Activated T-cell treated with anti-CD3 and anti-CD28 coated beads, Interleukin-2, amount 50 U/mL, for 72 hours (primary cell): Measurements from ENCODE around the gene MED28. TPM values are rescaled to one million over a fixed set of nuclear protein-coding genes. Genes with fewer than 3 reads are reported as not detected.
"Not testable (repeated sequence)": the region's sequence is repeated elsewhere in the genome, so short reads cannot be mapped to it uniquely, and the experiment has no call there.

Experiments used
- ATAC-seq, 2 donors: fragments of 150-1000 bp; cut with Tn5 transposase; replicated peaks in 1 of 2; 2 replicates each; pipeline ENCODE4 v1.10.0; 2021; ENCODE audit warnings: moderate library complexity in 2 of 2, mild to moderate bottlenecking in 1 of 2
- DNase-seq, 2 donors: peaks; one replicate each; pipeline ENCODE4 v3.0.0; 2021 to 2022; ENCODE audit warnings: mixed read lengths in 1 of 2
- H3K27ac Mint-ChIP-seq: one replicate; pipeline ENCODE4 v1.8.0; 2022; ENCODE audit warnings: mild to moderate bottlenecking, moderate library complexity, mixed read lengths
- H3K27me3 Mint-ChIP-seq: one replicate; pipeline ENCODE4 v1.8.0; 2022; ENCODE audit warnings: low read depth, mixed read lengths
- H3K36me3 Mint-ChIP-seq, 2 donors: one replicate each; pipeline ENCODE4 v1.8.0; 2022; ENCODE audit warnings: mixed read lengths in 2 of 2, mild to moderate bottlenecking in 1 of 2; ENCODE audit not compliant: insufficient read depth in 2 of 2
- H3K4me1 Mint-ChIP-seq: one replicate; pipeline ENCODE4 v1.8.0; 2022; ENCODE audit warnings: low read depth, mixed read lengths
- H3K4me3 Mint-ChIP-seq, 2 donors: one replicate each; pipeline ENCODE4 v1.8.0; 2022; ENCODE audit warnings: mild to moderate bottlenecking in 2 of 2, mixed read lengths in 2 of 2, moderate library complexity in 2 of 2
- H3K9me3 Mint-ChIP-seq, 2 donors: one replicate each; pipeline ENCODE4 v1.8.0; 2022; ENCODE audit warnings: mixed read lengths in 2 of 2
- total RNA-seq, 2 donors: library from RNA; stranded (reverse); gene quantifications; one replicate each; pipeline ENCODE4 v1.2.3, GENCODE V29; 2022

MED28 gene, protein sequence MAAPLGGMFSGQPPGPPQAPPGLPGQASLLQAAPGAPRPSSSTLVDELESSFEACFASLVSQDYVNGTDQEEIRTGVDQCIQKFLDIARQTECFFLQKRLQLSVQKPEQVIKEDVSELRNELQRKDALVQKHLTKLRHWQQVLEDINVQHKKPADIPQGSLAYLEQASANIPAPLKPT
- 10 to 100 TPM; 38.6 to 44.5 TPM for total RNA-seq

DNA sequence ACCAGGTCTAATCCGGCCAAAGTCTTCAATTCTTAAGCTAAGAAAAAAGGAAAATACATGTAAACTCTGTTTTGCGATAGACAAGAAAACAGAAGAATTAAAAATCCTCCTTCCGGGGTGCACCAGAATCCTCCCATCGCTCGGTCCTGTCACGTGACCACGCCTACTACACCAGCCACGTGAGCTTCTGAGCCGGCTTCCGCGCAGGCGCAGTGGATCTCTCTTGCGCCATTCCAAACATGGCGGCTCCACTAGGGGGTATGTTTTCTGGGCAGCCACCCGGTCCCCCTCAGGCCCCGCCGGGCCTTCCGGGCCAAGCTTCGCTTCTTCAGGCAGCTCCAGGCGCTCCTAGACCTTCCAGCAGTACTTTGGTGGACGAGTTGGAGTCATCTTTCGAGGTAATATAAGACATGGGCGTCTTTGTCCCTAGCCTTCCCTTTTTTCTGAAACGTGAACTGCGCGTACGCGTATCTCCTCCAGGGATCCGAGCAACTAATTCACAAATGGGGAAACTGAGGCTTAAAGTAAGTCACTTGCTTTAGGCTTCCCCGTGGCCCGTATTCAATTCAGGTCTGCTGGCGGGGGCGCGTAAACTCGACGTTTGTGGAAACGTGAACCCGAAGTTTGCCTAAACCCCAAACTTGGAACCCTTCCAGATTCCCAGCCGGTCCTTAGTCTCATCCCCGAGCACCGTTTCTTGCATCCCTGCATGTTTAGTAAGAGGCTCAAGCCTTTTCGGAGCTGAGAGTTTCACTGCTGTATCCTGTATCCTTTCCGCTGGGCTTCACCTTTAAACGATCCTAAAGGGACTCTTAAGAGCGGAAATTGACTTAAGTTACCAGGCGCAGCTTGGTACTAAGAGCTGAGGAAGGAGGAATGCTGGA, at the start of gene MED28:
TSS of gene MED28 (plus strand) at position 226 of the 884 bp plus-strand sequence. CDS start at position 240, 14 bp downstream.
- peak; percentile 89 to 91 for ATAC-seq
- H3K4me1 Mint-ChIP-seq, result peaks cover 54% of the 10 kb centered on the region
- H3K4me3 Mint-ChIP-seq, result peak within 1 kb of the TSS; percentile 97 to 100
- peak; percentile 94 to 96 for DNase-seq
- no peaks in the 10 kb centered on the region for H3K9me3 Mint-ChIP-seq
- peak within 1 kb of the TSS; percentile 100 for H3K27ac Mint-ChIP-seq
- peaks cover 6 to 16% of the 10 kb centered on the region in 2 donors for H3K36me3 Mint-ChIP-seq
- H3K27me3 Mint-ChIP-seq, result no peaks in the 10 kb centered on the region

DNA sequence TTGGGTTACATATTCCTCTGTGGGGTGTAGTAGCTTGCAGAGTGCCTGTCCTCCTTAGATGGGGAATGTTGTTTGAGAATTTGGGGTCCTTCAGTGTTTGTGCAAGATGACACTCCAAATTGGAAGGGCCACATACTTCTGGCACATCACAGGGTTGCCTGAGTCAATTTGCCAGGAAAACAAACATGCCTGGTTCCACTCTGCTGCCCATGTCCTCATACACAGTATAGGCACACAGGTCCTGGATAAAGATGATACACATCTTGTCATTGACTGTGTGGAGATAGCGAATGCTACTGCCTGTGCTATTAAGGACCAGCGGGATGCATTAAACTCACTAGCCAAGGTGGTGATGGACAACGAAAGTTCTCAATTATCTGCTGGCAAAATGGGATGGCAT, 48.6 kb upstream of the MED28 start:
- no peak overlapping the region for H3K4me3 Mint-ChIP-seq
- ATAC-seq (no peak), DNase-seq (no peak)
- no peaks in the 10 kb centered on the region for H3K9me3 Mint-ChIP-seq
- H3K36me3 Mint-ChIP-seq, result no peaks in the 10 kb centered on the region
- no peak overlapping the region for H3K27ac Mint-ChIP-seq
- H3K4me1 Mint-ChIP-seq, result no peaks in the 10 kb centered on the region
- H3K27me3 Mint-ChIP-seq, result no peaks in the 10 kb centered on the region

DNA sequence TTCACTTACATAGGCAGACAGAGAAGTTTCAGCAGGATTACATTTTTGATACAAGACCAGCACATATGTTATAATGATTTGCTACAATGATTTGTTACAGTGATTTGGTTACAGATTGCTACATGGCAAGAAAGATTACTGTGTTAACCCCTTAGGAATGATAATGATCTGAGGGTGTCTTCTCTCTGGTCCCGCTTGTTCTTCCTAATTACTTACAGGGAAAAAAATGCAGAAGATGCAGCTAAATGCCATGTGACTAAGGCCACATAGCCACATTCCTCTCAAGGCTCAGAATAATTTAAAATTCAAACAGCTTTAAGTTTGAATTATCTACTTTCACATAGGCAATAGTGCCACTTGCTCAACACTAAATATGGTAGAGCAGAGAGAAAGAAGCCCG, 47.2 kb upstream of the MED28 start:
- Mint-ChIP-seq H3K9me3 (no peaks in the 10 kb centered on the region), H3K27ac (no peak overlapping the region), H3K4me1 (no peaks in the 10 kb centered on the region), H3K4me3 (no peak overlapping the region), H3K27me3 (no peaks in the 10 kb centered on the region), H3K36me3 (no peaks in the 10 kb centered on the region)
- DNase-seq, result no peak
- no peak for ATAC-seq

DNA sequence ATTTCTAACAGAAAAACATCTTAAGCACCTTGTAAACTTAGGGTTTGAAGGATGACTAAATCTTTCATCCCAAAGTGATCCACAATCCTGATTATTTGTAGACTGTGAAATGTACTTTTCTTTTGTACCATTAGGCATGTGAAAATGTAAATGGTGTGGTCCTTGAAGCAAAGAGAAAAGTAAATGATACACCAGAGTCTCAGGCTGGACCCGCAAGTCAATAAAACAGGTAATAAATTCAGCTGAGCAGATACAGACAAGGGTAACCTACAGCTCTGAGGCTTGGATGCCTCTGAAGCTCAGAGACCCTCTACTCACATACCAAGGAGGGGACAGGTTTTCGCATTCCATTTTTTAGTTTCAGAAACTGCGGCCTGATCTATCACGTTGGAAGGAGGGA, 40.2 kb upstream of the MED28 start:
- Mint-ChIP-seq H3K27me3 (no peaks in the 10 kb centered on the region), H3K4me3 (no peak overlapping the region), H3K36me3 (peaks cover 2 to 6% of the 10 kb centered on the region in 2 donors), H3K9me3 (no peaks in the 10 kb centered on the region), H3K27ac (no peak overlapping the region), H3K4me1 (peaks cover 22% of the 10 kb centered on the region)
- ATAC-seq, result no peak
- no peak for DNase-seq

DNA sequence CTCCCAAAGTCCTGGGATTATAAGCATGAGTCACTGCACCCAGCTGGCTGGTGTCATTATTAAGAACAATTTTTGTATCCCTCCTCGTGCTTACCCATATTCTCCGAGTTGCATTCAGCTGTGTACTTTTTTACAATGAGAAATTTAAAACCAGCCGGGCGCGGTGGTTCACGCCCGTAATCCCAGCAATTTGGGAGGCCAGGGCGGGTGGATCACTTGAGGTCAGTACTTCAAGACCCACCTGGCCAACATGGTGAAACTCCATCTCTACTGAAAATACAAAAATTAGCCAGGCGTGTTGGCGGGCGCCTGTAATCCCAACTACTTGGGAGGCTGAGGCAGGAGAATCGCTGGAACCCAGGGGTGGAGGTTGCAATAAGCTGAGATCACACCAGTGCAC, 39.3 kb upstream of the MED28 start:
- ATAC-seq, H3K36me3 Mint-ChIP-seq, H3K27ac Mint-ChIP-seq, H3K27me3 Mint-ChIP-seq, H3K9me3 Mint-ChIP-seq, H3K4me3 Mint-ChIP-seq, DNase-seq: not testable (repeated sequence)
- peaks cover 31% of the 10 kb centered on the region for H3K4me1 Mint-ChIP-seq

DNA sequence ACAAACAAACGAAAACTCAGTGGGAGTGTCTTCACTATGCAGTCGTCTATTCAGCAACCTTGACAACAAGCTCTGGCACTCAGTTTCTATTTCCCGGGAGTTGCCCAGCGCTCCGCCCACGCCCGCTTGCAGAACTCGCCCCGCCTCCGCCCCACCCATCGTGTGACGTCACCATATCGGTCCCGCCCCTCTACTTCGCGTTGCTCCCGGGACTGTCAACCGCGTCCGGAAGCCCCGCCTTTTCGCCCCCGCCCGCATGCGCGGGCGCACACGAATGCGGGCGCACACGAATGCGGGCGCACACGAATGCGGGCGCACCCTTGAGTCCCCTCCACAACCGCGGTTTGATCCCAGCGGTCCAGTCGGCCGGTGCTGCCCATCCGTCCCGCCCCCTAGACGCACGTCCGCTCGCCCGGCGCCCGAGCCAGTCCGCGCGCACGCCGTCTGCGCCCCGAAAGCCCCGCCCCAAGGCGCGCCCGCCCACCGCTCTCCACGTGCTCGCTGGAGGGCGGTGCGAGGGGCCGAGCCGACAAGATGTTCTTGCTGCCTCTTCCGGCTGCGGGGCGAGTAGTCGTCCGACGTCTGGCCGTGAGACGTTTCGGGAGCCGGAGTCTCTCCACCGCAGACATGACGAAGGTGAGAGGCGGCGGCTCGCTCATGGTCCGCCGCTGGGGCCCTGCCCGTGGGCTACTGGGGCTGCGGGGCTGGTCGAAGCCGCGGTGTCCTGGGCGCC, 37.3 kb upstream of the MED28 start, which contains the start of gene LAP3:
TSS of gene LAP3 (plus strand) at position 267 of the 733 bp plus-strand sequence. CDS start at position 535, 268 bp downstream.
- H3K4me1 Mint-ChIP-seq, result peaks cover 33% of the 10 kb centered on the region
- H3K27me3 Mint-ChIP-seq, result no peaks in the 10 kb centered on the region
- peak within 1 kb of the TSS; percentile 94 to 99 for H3K4me3 Mint-ChIP-seq
- peak; percentile 97 to 99 for DNase-seq
- ATAC-seq, result peak; percentile 88 to 91
- peaks cover 8 to 17% of the 10 kb centered on the region in 2 donors for H3K36me3 Mint-ChIP-seq
- peak within 1 kb of the TSS; percentile 95 for H3K27ac Mint-ChIP-seq
- H3K9me3 Mint-ChIP-seq, result no peaks in the 10 kb centered on the region

DNA sequence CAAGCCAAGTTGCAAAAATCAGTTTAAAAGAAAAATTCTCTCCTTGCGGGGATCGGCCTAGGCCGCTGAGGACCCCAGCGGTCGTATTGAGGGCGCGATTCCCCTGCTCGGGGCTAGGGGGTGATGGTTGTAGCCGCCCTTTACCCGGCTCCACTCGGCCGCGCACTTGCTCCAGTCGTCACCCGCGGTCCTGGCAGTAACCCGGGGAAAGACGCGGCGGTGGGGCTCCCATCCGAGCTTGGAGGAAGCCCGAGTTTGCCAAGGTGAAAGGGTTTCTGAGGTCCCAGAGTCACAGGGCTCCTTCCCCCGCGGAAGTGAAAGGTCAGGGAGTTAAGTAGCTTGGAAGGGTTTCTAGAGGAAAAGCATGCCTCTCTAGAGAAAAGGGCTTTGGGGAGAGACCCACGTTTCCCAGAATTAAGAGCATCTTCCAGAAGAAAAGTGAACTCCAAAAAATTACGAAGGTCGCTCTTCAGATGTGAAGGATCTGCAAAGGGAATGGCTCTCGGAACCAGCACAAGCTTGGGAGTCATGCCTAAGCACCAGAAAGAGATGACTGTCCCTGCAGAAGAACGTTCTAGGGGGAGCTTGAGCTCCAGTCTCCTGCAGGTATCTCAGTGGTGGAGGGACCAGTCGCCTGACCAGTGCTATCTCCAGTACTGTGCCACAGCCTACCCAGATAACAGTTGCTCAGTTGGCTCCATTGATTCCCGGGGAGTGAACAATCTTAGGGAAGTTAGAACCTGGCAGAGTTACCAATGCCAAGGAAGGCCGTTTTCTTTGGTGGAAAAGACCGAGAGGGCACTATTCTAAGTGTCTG, 36.6 kb upstream of the MED28 start:
- Mint-ChIP-seq H3K27ac (peak overlapping the region; percentile 95), H3K4me3 (peak overlapping the region; percentile 94 to 99), H3K36me3 (peaks cover 8 to 17% of the 10 kb centered on the region in 2 donors), H3K9me3 (no peaks in the 10 kb centered on the region), H3K4me1 (peaks cover 33% of the 10 kb centered on the region), H3K27me3 (no peaks in the 10 kb centered on the region)
- ATAC-seq (peak; percentile 3 to 8), DNase-seq (peak in 1 of 2 donors; percentile 41)

DNA sequence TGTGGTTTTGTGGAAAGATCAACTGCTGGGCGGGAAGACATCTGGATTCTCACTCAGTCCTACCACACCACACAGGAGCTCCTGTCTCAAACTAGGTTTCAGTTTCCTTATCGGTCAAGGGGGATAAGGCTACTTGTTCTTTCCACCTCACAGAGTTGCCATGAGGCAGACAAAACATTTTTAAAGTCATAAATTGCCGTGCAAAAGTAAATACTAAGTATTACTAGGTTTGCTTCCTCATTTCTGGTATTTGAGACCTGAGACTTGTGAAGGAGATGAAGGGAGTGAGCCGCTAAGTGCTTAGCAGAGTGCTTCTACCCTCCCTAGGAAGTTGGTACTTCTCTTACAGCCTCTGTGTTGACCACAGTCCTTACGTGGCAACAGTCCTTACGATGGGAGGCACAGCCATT, 36.0 kb upstream of the MED28 start:
- Mint-ChIP-seq H3K27me3 (no peaks in the 10 kb centered on the region), H3K4me1 (peaks cover 33% of the 10 kb centered on the region), H3K9me3 (no peaks in the 10 kb centered on the region), H3K27ac (peak overlapping the region; percentile 95), H3K36me3 (peaks cover 8 to 17% of the 10 kb centered on the region in 2 donors), H3K4me3 (peak overlapping the region; percentile 94 to 99)
- peak in 1 of 2 donors; percentile 28 for ATAC-seq
- peak in 1 of 2 donors; percentile 9 for DNase-seq

DNA sequence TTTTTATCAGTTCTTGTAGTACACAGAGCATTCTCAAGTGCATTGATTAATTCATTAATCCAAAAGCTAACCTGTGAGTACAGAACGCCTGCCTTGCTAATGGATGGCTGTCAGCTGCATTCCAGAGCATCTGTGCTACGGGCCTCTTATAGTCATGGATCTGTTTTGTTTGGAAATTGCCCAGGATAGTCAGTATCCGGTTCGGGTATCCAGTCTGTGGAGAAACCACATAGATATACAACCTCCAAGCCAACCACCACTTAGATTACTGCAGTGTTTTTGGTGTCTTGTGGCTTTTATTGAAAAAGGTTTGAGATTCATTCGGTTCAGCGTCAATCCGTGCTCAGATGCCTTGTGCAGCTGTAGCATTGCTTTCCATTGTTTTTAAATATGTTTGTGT, 33.5 kb upstream of the MED28 start:
- ATAC-seq (no peak), DNase-seq (no peak)
- peaks cover 30% of the 10 kb centered on the region for H3K4me1 Mint-ChIP-seq
- H3K27ac Mint-ChIP-seq, result peak overlapping the region; percentile 75
- H3K27me3 Mint-ChIP-seq, result no peaks in the 10 kb centered on the region
- peaks cover 12 to 25% of the 10 kb centered on the region in 2 donors for H3K36me3 Mint-ChIP-seq
- no peak overlapping the region for H3K4me3 Mint-ChIP-seq
- H3K9me3 Mint-ChIP-seq, result no peaks in the 10 kb centered on the region

DNA sequence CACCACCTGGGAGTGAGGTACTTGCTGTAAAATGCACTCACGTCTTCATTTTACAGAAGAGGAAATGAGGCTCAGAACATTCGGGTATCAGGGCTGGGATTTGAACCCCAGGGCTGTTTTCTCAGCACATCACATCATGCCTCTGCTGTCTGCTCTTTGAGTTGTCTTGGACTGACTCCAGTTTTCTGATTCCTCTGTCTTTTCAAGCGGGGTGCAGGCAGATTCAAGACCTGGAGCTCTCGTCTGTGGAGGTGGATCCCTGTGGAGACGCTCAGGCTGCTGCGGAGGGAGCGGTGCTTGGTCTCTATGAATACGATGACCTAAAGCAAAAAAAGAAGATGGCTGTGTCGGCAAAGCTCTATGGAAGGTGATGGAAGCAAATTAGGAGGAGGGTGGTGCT, 31.2 kb upstream of the MED28 start:
- Mint-ChIP-seq H3K4me3 (no peak overlapping the region), H3K4me1 (peaks cover 21% of the 10 kb centered on the region), H3K27ac (no peak overlapping the region), H3K27me3 (no peaks in the 10 kb centered on the region), H3K36me3 (peaks cover 10 to 37% of the 10 kb centered on the region in 2 donors), H3K9me3 (no peaks in the 10 kb centered on the region)
- DNase-seq (no peak), ATAC-seq (no peak)

DNA sequence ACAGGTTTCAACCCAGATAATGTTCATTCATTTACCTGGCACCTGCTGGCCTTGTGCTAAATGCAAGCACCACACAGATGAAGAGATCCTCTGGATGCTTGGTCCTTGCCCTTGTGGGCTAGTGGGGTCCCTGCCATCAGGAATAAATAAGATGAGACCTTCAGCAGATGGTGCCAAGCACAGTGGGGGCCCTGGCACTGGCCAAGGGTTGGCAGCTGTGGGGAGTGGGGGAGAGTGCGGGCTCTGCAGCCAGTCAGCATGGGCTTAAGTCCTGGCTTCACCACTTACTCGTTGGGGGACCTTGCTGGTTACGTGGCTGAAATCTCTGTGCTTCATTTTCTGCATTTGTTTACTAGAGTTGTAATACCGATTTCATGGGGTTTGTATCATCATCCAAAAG, 30.5 kb upstream of the MED28 start:
- Mint-ChIP-seq H3K4me3 (no peak overlapping the region), H3K9me3 (no peaks in the 10 kb centered on the region), H3K27me3 (no peaks in the 10 kb centered on the region), H3K4me1 (peaks cover 14% of the 10 kb centered on the region), H3K36me3 (peaks cover 9 to 40% of the 10 kb centered on the region in 2 donors), H3K27ac (no peak overlapping the region)
- ATAC-seq, result no peak
- DNase-seq, result no peak

DNA sequence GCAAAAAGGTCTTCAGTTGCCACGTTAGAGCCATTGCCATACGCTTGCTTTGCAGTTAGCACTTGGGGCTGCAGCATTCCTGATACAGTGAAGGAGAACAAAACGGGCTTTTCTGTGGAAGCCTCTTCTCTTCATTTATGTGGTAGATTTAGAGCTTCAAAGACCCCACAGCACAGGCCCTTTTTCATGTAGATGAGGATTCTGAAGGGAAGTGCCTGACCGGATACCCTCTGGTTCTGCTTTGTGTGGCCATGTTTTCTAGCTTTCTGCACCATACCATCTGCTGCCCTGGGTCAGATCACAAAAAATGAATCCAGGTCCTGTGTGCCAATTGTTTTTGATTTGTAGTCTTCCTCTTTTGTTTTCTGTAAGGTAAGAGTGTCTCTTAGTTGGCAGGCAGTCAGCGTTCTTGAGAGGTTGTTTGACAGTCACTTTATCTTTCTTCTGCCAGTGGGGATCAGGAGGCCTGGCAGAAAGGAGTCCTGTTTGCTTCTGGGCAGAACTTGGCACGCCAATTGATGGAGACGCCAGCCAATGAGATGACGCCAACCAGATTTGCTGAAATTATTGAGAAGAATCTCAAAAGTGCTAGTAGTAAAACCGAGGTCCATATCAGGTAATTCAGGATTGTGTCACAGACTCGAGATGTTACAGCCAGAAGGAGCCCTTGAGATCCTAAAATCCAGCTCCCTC, 29.8 kb upstream of the MED28 start:
- Mint-ChIP-seq H3K4me1 (peaks cover 7% of the 10 kb centered on the region), H3K9me3 (no peaks in the 10 kb centered on the region), H3K4me3 (no peak overlapping the region), H3K27me3 (no peaks in the 10 kb centered on the region), H3K27ac (no peak overlapping the region), H3K36me3 (peaks cover 8 to 40% of the 10 kb centered on the region in 2 donors)
- DNase-seq (no peak), ATAC-seq (no peak)
